A549 (cell line): ENCODE data around the gene MINAR1.

ENCODE experiments used
- CHD4 ChIP-seq: fragments of 200-600 bp; sonication (generic); IDR thresholded peaks from 2 replicates; pipeline ENCODE4 v1.6.1; 2016; ENCODE audit warnings: antibody characterized with exemption, mild to moderate bottlenecking, borderline replicate concordance
- CTCF ChIP-seq: fragments of >200 bp; sonication (Bioruptor Twin); formaldehyde crosslinking; IDR thresholded peaks from 3 replicates; pipeline ENCODE4 v1.5.1; 2016
- SREBF2 ChIP-seq: fragments of 450-650 bp; IDR thresholded peaks from 2 replicates; pipeline ENCODE4 v1.6.1; 2014; ENCODE audit warnings: mild to moderate bottlenecking, moderate library complexity

- TF ChIP-seq CTCF: no peak
- TF ChIP-seq SREBF2: no peak
- TF ChIP-seq CHD4: no peak
These were observed 42.1 kb downstream of the MINAR1 start for GRCh38 chr15:79474252-79474651.
